Keratinocyte (primary cell): Measurements from ENCODE around the gene ACKR3. TPM values are rescaled to one million over a fixed set of nuclear protein-coding genes. Genes with fewer than 3 reads are reported as not detected.

ENCODE experiments used
- DNase-seq: peaks from one replicate; pipeline ENCODE4 v3.0.0-alpha.2; 2011; ENCODE audit warnings: low read depth, missing footprints, low spot score
- FAIRE-seq: peaks from 2 replicates; lab custom pipeline; 2011; peaks lifted over from hg19 to GRCh38; lab: Jason Lieb, UNC
- H2AFZ ChIP-seq: 2 replicates; pipeline ENCODE4 v1.6.0; 2012; ENCODE audit warnings: low read length, control low read depth, inconsistent platforms; ENCODE audit not compliant: control insufficient read depth
- H3K27ac ChIP-seq: 2 replicates; pipeline ENCODE4 v1.5.1; 2011; ENCODE audit warnings: low read length; ENCODE audit not compliant: control insufficient read depth, insufficient read depth
- H3K27me3 ChIP-seq: 3 replicates; pipeline ENCODE4 v1.6.0; 2011; ENCODE audit warnings: low read length; ENCODE audit not compliant: control insufficient read depth, insufficient read depth; ENCODE audit errors: extremely low read depth
- H3K36me3 ChIP-seq, 2 experiments: 2 replicates in 1 of 2; 3 replicates in 1 of 2; pipeline ENCODE4 v1.5.1; 2011; ENCODE audit warnings: low read length in 2 of 2, mild to moderate bottlenecking in 1 of 2; ENCODE audit not compliant: control insufficient read depth in 2 of 2, insufficient read depth in 2 of 2; ENCODE audit errors: extremely low read depth in 1 of 2
- H3K4me1 ChIP-seq: 3 replicates; pipeline ENCODE4 v1.5.1; 2011; ENCODE audit warnings: low read length; ENCODE audit not compliant: control insufficient read depth, insufficient read depth; ENCODE audit errors: extremely low read depth
- H3K4me2 ChIP-seq: 3 replicates; pipeline ENCODE4 v1.6.0; 2011; ENCODE audit warnings: low read depth, low read length; ENCODE audit not compliant: control insufficient read depth, insufficient read depth; ENCODE audit errors: extremely low read depth
- H3K4me3 ChIP-seq, 3 experiments: fragments of 200-600 bp in 1 of 3; sonication (generic) in 1 of 3; 2 replicates in 2 of 3; 3 replicates in 1 of 3; pipeline ENCODE4 v1.5.1; 2011 to 2016; ENCODE audit warnings: low read length in 3 of 3, mild to moderate bottlenecking in 3 of 3, control low read depth in 2 of 3, inconsistent platforms in 1 of 3, low read depth in 1 of 3, mixed read lengths in 1 of 3, mixed run types in 1 of 3, moderate library complexity in 1 of 3; ENCODE audit not compliant: control insufficient read depth in 2 of 3, insufficient read depth in 2 of 3; ENCODE audit errors: extremely low read depth in 1 of 3
- H3K79me2 ChIP-seq: 2 replicates; pipeline ENCODE4 v1.6.0; 2012; ENCODE audit warnings: low read length; ENCODE audit not compliant: control insufficient read depth, insufficient read depth
- H3K9ac ChIP-seq: 3 replicates; pipeline ENCODE4 v1.6.0; 2011; ENCODE audit warnings: low read length; ENCODE audit not compliant: control insufficient read depth, insufficient read depth; ENCODE audit errors: extremely low read depth
- H3K9me1 ChIP-seq: 3 replicates; pipeline ENCODE4 v1.6.0; 2011; ENCODE audit warnings: low read length; ENCODE audit not compliant: control insufficient read depth, insufficient read depth; ENCODE audit errors: extremely low read depth
- H3K9me3 ChIP-seq: 2 replicates; pipeline ENCODE4 v1.5.1; 2012; ENCODE audit warnings: low read depth, low read length; ENCODE audit not compliant: control insufficient read depth
- H4K20me1 ChIP-seq: 3 replicates; pipeline ENCODE4 v1.6.0; 2011; ENCODE audit warnings: low read length; ENCODE audit not compliant: control insufficient read depth, insufficient read depth; ENCODE audit errors: extremely low read depth
- CTCF ChIP-seq, 3 experiments: IDR thresholded peaks in 1 of 3; conservative IDR thresholded peaks in 1 of 3; optimal IDR thresholded peaks in 1 of 3; 2 replicates in 2 of 3; 3 replicates in 1 of 3; pipeline versions ENCODE3 to v1.5.1; 2011; ENCODE audit warnings: low read length in 3 of 3, mild to moderate bottlenecking in 3 of 3, moderate library complexity in 2 of 3, control low read depth in 1 of 3, inconsistent platforms in 1 of 3; ENCODE audit not compliant: insufficient read depth in 2 of 3; ENCODE audit errors: extremely low read depth in 1 of 3
- EZH2 ChIP-seq: IDR thresholded peaks from one replicate; pipeline ENCODE4 v1.6.1; 2012; ENCODE audit warnings: inconsistent platforms, mild to moderate bottlenecking, low read length, moderate library complexity
- dilution Hi-C: fragments of 300-500 bp; cut with MboI; formaldehyde crosslinking; loops from one replicate; pipeline ENCODE4 v1.7.0; 2020; ENCODE audit warnings: low sequenced_read_pairs; ENCODE audit not compliant: extremely low pct_ligation_motif_present
- polyA plus RNA-seq, 5 experiments: library from polyadenylated mRNA; depleted of rRNA in 3 of 5; stranded (reverse) in 3 of 5; stranded (forward) in 1 of 5; unstranded in 1 of 5; fragments of >200 nt; gene quantifications; 1 replicate in 1 of 5; 2 replicates in 3 of 5; 3 replicates in 1 of 5; pipeline versions ENCODE4 v1.2.1 to v1.2.3, GENCODE V29; 2011 to 2012; ENCODE audit warnings: missing spikeins in 2 of 5, low read depth in 1 of 5, low replicate concordance in 1 of 5

ACKR3 gene
- polyA plus RNA-seq, 1 donor (not counting 4 experiments of a cell fraction or from before 2014, with no cell fraction given): 29.4 TPM

GRCh38 chr2:236573066-236573929 lies 3.7 kb downstream of the ACKR3 start:
- Histone ChIP-seq H4K20me1 (no peaks in the 10 kb centered on the region), H3K9ac (no peak overlapping the region), H3K9me1 (no peaks in the 10 kb centered on the region), H3K27ac (no peak overlapping the region), H3K36me3 (no peaks in the 10 kb centered on the region), H3K4me2 (no peak overlapping the region), H3K27me3 (no peaks in the 10 kb centered on the region), H3K4me3 (no peak overlapping the region), H3K9me3 (no peaks in the 10 kb centered on the region), H3K4me1 (peaks cover 25% of the 10 kb centered on the region), H3K79me2 (no peaks in the 10 kb centered on the region), H2AFZ (no peak overlapping the region)
- DNase-seq: no peak
- FAIRE-seq: no peak
- dilution Hi-C loops: no loop called here
- TF ChIP-seq CTCF (optimal IDR thresholded peaks at IDR 0.05 in 1 of 3, IDR thresholded peaks at IDR 0.05 in 1 of 3, conservative IDR thresholded peaks at IDR 0.05 in 1 of 3; ENCODE audit: extremely low read depth in 1 of 3, insufficient read depth in 2 of 3, low read length in 3 of 3) (no peak), EZH2 (no peak)

GRCh38 chr2:236574000-236574399 lies 4.4 kb downstream of the ACKR3 start:
- FAIRE-seq: no peak
- dilution Hi-C loops: no loop called here

More at GRCh38 chr2:236574000-236574399, 4.4 kb downstream of the ACKR3 start:
- no peak overlapping the region for H3K9ac ChIP-seq
- TF ChIP-seq EZH2: no peak
- no peak for TF ChIP-seq CTCF (optimal IDR thresholded peaks at IDR 0.05 in 1 of 3, IDR thresholded peaks at IDR 0.05 in 1 of 3, conservative IDR thresholded peaks at IDR 0.05 in 1 of 3; ENCODE audit: extremely low read depth in 1 of 3, insufficient read depth in 2 of 3, low read length in 3 of 3)
- no peaks in the 10 kb centered on the region for H3K9me3 ChIP-seq
- no peak for DNase-seq
- no peak overlapping the region for H3K27ac ChIP-seq
- H3K79me2 ChIP-seq: no peaks in the 10 kb centered on the region
- no peak overlapping the region for H3K4me3 ChIP-seq
- H3K4me1 ChIP-seq: peaks cover 21% of the 10 kb centered on the region
- no peak overlapping the region for H3K4me2 ChIP-seq
- H2AFZ ChIP-seq: no peak overlapping the region
- H3K9me1 ChIP-seq: no peaks in the 10 kb centered on the region
- no peaks in the 10 kb centered on the region for H3K36me3 ChIP-seq
- H4K20me1 ChIP-seq: no peaks in the 10 kb centered on the region
- no peaks in the 10 kb centered on the region for H3K27me3 ChIP-seq
